Left cardiac atrium (tissue), 2 donors: ENCODE results near the gene AFF1. TPM values are rescaled to one million over a fixed set of nuclear protein-coding genes. Genes with fewer than 3 reads are reported as not detected.

Source experiments
- total RNA-seq, 2 donors: library from RNA; stranded (reverse); fragmentation: NEBNext Ultra II Directional; extraction: Animal tissue kit (Norgen Biotek cat#: 25700); gene quantifications; one replicate each; pipeline ENCODE4 v1.2.1, GENCODE V29; 2021
- donor health status: DM: no; HTN: yes; CAD: no; lungs with severe emphysema.
- donor health status: DM: yes; HTN: yes; CAD: no.

Gene AFF1
- total RNA-seq, 2 donors from 2014 or later: 68.1 to 78.4 TPM

Other genes starting within 250 kb of the AFF1 start
- 1 to 10 TPM in 1 of 2 donors, under 1 TPM in 1; 0.76 to 1.4 TPM for gene SLC10A6, start 85.6 kb upstream of the AFF1 start, total RNA-seq
- under 1 TPM in 1 of 2 donors, not detected in 1; 0.44 TPM for gene C4orf36, start 42.6 kb upstream of the AFF1 start, total RNA-seq